H54 (cell line): ENCODE measurements around the gene SYNDIG1.

Experiments
- DNase-seq: peaks from one replicate; pipeline ENCODE4 v3.0.0; 2011; ENCODE audit warnings: low spot score, mixed read lengths; ENCODE audit not compliant: insufficient read length
- FAIRE-seq: peaks from 3 replicates; lab custom pipeline; 2011; peaks lifted over from hg19 to GRCh38; lab: Jason Lieb, UNC
- POLR2A ChIP-seq: IDR thresholded peaks from 2 replicates; pipeline ENCODE4 v1.6.1; 2011; ENCODE audit warnings: low read depth, mild to moderate bottlenecking, low read length

SYNDIG1 gene

GRCh38 chr20:24662322-24662721 is 192.9 kb downstream of the SYNDIG1 start:
- FAIRE-seq (no peak), DNase-seq (no peak)
- TF ChIP-seq POLR2A = no peak

GRCh38 chr20:24662752-24663365 is 193.4 kb downstream of the SYNDIG1 start:
- TF ChIP-seq POLR2A = no peak
- FAIRE-seq (no peak), DNase-seq (no peak)

GRCh38 chr20:24663496-24663895 is 194.1 kb downstream of the SYNDIG1 start:
- no peak for TF ChIP-seq POLR2A
- FAIRE-seq (no peak), DNase-seq (no peak)

GRCh38 chr20:24664266-24664986 is 195.0 kb downstream of the SYNDIG1 start:
- TF ChIP-seq POLR2A = no peak
- no peak for FAIRE-seq

GRCh38 chr20:24665196-24665595 is 195.8 kb downstream of the SYNDIG1 start:
- FAIRE-seq (no peak), DNase-seq (no peak)
- TF ChIP-seq POLR2A = no peak

More at GRCh38 chr20:24664266-24664986, 195.0 kb downstream of the SYNDIG1 start:
- DNase-seq = no peak

- TF ChIP-seq POLR2A = no peak
- DNase-seq = no peak
- FAIRE-seq = no peak
Observed at GRCh38 chr20:24665741-24666191, 196.3 kb downstream of the SYNDIG1 start.

GRCh38 chr20:24667689-24668383 is 198.4 kb downstream of the SYNDIG1 start:
- no peak for TF ChIP-seq POLR2A
- DNase-seq (no peak), FAIRE-seq (no peak)

GRCh38 chr20:24668384-24668702 is 198.9 kb downstream of the SYNDIG1 start:
- TF ChIP-seq POLR2A = no peak
- FAIRE-seq (no peak), DNase-seq (no peak)

GRCh38 chr20:24668791-24669190 is 199.4 kb downstream of the SYNDIG1 start:
- TF ChIP-seq POLR2A = no peak
- FAIRE-seq (no peak), DNase-seq (no peak)

- no peak for DNase-seq
- no peak for TF ChIP-seq POLR2A
- FAIRE-seq = no peak
Observed at GRCh38 chr20:24669701-24670100, 200.3 kb downstream of the SYNDIG1 start.

- FAIRE-seq = no peak
- TF ChIP-seq POLR2A = no peak
- no peak for DNase-seq
Observed at GRCh38 chr20:24670341-24670872, 201.0 kb downstream of the SYNDIG1 start.

- TF ChIP-seq POLR2A = no peak
- FAIRE-seq (no peak), DNase-seq (no peak)
Observed at GRCh38 chr20:24670981-24671380, 201.6 kb downstream of the SYNDIG1 start.

- DNase-seq (peak; percentile 34), FAIRE-seq (no peak)
- no peak for TF ChIP-seq POLR2A
Observed at GRCh38 chr20:24672181-24672880, 202.9 kb downstream of the SYNDIG1 start.
